Measurements from ENCODE around the gene C6orf132.

The C6orf132 gene

DNA sequence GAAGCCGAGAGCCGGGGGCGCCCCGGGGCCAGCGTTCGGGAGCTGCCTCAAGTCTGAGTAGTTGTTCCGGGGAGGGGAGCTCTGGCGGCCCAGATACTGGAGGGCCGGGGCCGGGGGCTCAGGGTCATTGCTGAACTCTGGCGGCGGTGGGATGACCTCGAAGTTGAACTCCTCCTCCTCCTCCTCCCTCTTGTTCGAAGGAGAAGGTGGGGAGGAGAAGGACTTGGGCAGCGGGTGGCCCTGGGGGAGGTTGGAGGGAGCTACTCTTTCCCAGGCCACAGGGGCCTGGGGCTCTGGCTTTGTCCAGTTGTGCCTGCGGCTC is 37.7 kb downstream of the C6orf132 start:
- no peak for DNase-seq

DNA sequence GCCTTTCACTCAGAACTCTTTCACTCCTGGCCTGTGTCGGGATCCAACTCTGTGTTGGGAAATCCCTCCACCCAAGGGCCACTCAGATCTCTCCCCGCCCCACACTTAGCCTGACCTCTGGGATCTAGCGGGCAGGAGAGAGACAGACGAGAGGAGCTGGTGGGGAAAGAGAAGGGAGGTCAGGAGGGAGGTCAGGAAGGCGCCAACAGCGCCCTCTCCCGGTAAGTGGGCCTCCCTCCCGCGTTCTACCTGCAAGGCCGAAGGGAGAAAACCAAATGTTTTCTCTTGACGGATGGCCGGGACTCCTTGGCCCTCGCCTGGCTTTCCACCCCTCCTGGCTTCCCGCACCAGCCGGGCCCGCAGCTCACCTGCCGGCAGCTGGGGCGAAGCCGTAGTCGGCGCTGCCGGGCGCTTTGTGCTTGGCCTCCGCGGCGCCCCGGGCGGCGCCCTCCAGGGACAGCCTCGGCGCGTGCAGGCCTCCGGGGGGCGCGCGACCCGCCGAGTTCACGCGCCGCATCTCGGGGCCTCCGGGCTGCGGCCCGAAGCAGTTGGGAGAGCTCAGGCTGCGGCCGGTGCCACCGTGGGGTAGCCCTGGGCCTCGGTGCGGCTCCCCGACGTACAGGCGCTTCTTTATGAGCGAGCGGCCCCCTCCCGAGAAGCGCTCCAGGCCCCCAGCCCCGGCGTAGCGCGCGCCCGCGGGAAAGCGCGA is 38.2 kb downstream of the C6orf132 start:
- peak; percentile 33 to 79 (median 59) for DNase-seq

DNA sequence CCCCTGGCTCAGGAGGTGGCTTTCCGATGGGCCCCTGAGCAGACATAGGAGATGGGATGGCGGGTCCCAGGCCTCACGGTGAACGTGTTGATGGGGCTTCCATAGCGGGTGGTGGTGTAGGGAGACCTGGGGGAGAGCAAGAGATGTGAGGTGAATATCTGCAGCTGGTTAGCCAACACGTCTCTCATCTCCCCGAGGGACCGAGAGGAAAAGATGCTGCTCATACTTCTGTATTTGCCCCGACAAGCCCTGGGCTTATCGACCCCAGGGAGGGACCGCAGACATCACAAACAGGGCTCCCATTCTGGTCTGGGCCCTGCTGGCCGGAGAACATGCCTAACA is 38.7 kb downstream of the C6orf132 start:
- DNase-seq = no peak

GRCh38 chr6:42103216-42103615 is 39.2 kb downstream of the C6orf132 start:
- no peak for DNase-seq

DNA sequence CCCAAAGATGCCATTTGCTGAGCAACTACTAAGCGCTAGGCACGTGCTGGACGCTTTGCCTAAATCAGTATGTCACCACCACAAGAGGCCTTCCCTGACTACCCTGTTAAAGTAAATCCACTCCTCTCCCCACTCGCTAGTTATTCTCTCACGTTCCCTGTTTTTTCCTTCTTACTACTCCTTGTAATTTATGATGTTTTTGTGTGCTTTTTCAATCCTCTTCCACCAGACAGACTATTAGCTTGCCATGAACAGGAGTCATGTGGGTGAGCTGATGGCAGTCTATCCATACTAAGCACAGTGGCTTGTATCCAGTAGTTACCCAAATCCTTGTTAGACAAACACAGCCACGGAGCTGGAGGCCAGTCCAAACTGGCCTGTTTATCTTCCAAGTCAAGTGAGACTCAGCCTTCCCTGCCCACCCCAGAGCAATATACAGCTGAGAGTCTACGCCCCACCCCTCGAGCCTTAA is 41.2 kb downstream of the C6orf132 start:
- DNase-seq = no peak

DNA sequence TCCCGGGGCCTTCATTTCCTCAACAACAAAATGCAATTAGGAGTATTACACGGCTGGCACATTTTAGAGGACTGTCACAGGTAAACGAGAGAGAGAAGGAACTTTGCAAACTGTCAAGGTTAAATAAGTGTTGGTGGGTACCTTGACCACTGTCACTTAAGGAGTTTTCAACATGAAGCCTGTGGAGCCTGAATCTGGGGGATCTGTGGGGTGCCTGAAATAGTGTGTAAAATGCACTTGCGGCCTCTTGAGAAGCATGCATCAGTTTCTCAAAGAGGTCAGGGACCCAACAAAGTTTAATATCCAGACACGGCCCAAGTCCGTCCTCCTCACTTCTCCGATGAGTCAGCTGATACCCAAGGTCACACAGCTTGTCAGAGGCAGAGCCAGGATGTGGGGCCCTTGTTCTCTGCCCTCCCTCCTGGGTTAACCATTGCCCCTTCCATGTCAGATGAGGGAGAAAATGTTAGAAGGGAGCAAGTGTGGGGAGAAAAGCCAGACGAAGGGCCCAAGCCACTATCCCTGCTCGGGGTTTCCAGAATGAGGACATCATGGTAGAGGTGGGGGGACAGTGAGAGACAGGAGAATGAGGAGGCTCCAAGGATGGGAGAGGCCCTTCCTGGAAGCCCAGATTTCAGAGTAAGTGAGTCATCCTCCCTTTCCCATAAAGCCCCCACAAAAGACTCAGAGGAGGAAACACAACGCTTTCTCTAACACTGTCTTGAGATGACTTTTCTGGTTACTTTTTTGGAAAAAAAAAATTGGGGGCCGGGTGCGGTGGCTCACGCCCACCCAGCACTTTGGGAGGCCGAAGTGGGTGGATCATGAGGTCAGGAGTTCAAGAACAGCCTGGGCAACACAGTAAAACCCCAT is 42.2 kb downstream of the C6orf132 start:
- DNase-seq = no peak

DNA sequence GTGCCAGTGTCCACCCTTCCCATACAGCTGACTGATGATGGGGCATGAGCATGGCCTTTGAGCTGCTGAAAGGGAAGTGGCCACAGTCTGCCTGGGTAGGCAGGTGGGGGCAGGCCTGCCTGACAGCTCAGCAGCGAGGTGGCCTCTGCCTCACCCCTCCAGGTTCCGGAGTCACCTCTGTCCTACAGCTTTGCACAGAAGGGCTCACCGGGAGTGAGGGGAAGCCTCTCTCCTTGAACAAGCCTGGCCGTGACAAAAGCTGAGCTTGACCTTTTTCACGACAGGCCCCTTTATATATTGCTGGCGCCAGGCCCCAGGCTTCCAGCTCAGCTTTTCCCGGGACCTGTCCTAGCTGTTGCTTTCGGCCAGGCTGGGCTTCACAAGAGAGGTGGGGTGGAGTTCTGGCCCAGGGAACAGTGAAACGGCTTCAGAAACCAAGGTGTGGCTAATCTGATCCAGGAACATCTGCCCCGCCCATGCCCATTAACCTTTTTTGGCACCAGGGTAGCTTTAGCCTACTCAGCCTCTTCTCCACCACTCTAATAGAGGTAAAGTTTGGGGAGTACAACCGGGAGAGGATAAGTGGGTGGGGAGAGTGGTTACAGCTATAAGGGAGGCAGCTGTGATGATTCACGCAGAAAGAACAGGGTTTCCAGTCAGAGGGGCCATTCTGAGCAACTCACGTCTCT is 42.9 kb downstream of the C6orf132 start:
- DNase-seq = no peak

DNA sequence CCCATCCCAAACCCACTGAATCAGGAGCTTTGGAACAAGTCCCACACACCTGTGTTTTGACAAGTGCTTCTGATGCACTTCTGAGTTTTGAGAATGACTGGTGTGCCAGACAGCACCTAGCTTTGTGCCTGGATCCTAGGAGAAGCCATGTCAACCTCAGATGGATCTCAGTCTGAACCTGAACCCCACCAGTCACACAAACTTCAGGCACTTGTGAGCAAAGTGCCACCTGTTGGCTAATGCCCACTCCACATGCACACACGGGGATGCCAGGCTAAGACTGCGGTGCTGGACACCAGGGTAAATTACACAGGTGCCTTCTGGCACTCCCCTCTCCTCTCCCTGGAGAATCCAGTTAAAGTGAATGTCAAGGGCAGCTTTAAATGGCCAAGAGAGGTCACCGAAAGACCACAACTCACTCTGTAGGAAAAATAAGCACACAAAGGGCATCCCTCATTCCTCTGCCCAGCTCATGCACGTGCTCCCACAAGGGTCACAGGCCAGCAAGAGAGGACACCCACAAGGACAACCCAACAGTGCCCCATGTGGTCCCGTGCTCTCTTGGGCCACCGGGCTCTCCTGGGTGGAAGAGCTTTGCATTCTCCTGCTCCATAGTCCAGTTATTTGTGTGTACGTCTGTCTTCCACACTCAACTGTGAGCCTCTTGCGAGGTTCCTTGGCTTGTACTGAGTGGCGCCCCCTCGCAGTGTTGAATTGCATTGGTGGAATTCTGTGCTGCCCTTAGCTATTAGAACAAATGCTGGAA is 46.5 kb downstream of the C6orf132 start:
- no peak for DNase-seq

- no peak for DNase-seq
Observed at GRCh38 chr6:42095094-42095493, 47.3 kb downstream of the C6orf132 start.

DNA sequence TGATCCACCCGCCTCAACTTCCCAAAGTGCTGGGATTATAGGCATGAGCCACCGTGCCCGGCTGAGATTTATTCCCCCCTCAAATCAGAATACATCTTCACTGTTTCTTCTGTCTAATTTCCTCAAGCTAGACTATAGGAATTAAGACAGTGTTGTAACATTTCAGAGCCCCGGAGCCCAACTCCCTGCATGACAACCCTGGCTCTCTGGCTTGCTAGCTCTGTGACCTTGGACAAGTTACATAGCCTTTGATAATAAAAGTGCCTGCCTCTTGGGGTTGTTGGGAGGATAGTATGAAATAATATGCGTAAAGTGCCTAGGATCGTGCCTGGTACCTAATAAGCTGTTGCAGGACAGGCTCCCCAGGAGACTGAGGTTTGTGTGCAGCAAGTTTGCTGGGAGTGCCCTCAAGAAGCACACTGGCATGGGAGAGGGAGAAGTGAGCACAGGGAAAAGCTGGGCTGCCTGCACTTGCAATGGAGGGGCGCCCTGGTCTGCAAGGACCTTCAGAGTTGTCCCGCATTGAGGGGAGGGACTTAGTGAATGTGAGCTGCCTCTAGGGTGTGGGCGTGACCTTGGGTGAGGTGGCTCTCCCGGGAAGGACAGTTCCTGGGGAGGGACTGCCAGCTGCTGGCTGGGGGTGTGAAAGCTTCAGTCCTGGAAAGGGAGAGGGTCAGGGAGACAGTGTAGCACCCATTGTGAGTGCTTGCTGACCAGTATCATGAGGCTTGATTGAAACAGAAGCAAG is 48.7 kb downstream of the C6orf132 start:
- DNase-seq = no peak

DNA sequence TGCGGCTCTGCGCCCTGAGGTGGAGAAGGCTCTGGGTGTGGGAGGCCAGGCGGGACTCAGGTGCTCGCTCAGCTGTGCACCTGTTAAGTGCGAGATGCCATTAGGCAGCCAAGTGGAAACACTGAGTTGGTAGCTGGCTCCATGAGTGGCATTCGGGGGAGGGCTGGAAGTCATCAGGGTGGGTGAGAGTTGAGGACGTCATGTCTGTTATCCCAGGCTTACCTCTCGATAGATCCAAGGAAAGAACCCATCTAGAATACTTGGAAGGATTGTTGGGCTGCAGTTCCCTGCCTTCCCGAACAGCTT is 50.7 kb downstream of the C6orf132 start:
- DNase-seq = no peak

- DNase-seq = no peak
Observed at GRCh38 chr6:42090819-42091717, 51.4 kb downstream of the C6orf132 start.

DNA sequence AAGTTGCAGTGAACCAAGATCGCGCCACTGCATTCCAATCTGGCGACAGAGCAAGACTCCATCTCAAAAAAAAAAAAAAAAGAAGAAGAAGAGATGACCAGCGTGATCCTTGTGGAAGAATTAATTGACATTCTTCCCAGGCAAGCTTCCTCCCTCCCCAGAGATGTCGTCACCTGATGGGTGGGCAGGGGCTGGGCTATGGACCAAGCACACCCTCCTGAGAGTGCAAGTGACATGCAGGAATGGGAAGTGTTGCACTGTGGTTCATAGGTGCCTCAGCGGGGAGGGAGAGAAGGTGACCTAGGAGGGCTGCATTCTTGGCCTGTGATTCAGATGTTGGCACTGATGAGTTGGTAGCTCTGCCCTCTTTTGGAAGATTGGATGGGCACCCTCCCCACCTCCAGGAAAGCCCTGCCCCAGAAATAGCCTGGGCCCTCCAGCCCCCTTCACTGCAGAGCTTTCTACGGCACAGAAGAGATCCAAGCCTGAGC is 54.3 kb downstream of the C6orf132 start:
- DNase-seq = no peak

DNA sequence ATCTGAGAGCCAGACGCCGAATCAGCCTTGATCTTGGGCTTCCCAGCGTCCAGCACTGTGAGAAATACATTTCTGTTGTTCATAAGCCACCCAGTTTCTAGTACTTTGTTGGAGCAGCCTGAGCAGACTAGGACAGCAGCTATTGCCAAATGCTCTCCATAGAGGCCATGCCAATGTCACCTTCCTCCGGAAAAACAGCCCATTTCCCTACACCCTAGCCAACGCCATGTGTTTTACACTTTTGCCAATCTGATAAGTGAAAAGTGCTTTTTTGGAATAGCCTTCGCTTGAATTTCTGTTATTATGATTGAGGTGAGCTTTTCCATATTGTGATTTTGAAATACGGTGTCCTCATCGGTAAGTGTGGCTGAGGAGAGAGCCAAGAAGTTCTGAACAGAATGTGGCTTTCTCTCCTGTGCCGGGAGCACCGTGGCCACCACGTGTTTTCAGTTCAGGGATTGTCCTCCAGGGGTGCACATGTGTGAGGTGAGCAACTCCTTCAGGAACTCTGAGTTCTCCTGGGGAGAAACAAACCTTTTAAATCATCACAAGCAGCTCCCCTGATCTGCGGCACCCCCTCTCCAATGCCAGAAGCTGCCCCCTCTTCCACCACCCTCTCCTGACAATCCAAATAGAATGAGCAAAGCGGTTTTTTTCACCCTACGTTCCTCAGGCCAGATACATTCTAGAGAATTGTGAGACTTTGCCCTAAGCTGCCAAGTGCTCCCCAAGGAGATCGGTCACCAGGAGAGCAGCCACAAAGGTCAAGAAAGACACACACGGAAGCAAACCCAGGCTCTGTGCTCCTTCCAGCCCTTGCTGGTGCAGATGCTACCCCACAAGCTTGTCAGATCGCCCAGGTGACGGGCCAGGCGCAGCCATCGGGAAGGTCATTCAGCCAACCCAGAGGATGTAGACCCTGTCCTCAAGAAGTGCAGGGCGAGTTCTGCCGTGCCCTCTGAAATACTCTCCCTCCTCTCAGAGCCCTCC is 56.1 kb downstream of the C6orf132 start:
- no peak for DNase-seq

DNA sequence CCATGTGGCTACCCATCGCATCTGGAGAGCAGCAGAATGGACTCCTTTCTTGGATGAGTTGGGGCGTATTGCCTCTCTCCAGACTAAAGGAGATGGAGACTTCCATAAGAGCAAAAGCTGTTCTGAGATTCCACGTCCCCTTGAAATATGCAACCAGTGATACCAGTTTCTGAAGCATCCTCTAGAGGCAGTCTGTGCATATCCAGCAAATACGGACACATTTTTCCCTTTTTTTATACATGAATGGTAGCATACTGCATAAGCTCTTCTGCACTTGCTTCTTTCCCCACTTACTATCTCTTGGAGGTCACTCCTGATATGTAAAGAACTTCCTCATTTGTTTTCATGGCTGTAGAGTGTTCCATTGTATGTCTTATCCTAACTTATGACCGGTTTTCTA is 57.5 kb downstream of the C6orf132 start:
- DNase-seq = no peak

DNA sequence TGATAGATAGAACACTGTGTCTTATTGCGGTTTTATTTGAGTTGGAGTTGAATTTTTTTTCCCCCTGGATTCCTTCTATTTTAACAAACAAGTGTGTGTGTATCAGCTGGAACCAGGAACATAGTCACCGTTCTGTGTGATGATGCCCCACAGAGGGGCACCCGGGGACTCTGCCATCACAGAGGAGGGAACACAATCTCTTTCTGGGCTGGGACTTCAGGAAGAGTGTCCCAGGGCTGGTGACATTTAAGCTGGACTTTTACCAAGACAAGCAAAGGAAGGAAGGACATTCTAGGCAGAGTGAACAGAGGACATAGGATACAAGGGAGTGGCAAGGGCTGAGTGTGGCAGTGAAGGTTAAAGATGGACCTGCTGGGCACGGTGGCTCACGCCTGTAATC is 58.9 kb downstream of the C6orf132 start:
- DNase-seq = no peak

DNA sequence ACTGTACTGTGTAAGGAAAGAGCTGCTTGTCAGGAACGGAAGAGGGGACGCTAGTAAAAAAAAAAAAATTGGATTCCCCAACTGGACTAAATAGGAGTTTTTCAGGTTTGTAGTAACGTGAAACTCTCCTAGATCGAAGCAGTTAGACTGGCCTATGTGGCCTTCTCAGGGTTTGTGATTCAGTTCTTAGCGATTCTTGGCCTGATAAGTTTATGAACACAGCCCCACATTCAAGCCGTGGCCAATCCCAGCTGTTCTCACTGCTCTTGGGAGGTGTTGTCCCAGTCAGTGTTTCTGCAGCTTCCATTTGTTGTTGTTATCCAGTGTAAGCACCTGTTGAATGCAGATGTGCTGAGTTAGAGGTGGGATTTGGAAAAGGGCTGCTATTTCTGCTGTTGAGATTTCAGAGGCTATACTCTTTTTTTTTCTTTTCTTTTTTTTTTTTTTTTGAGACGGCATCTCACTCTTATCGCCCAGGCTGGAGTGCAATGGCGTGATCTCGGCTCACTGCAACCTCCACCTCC is 62.4 kb downstream of the C6orf132 start:
- no peak for DNase-seq

GRCh38 chr6:42078386-42078785 is 64.0 kb downstream of the C6orf132 start:
- DNase-seq = no peak

DNA sequence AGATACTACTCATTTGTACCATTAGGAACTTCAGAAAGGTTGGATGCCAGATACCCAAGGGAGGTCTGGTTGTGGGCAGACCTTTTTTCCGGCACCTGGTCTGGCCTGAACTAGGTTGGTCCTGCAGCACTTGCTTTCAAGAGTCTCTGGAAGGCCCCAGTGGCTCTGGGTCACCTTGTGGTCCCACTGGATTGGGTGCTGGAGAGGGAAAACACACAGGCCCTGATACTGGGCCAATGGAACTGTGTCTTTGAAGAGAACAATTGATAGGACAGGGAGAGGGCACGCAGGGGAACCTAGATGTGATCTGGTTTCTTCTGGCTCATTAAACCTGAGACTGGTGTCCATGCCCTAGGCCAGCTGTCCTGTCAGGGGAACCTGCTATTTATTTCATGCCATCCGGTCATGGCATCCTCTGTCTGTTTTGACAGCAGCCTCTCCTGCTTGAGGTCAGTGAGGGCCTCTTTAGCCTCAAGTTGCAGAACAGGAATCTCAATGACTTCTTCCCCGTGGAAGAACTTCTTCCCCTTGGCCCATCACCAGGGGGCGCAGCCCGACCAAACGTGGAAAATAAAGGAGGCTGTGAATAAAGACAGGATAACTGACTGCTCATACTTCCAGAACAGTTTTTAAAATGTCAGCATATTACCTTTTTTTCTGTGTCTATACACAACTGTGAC is 67.1 kb downstream of the C6orf132 start:
- DNase-seq = peak in 4 of 5 experiments; percentile 4 to 45 (median 22)
